Superior temporal gyrus (tissue), 1 donor: Measurements from ENCODE around the gene LARP6.

Experiments used
- DNase-seq: peaks from one replicate; pipeline ENCODE4 v3.0.0-alpha.2; 2016; ENCODE audit errors: extremely low spot score

Gene LARP6

DNA sequence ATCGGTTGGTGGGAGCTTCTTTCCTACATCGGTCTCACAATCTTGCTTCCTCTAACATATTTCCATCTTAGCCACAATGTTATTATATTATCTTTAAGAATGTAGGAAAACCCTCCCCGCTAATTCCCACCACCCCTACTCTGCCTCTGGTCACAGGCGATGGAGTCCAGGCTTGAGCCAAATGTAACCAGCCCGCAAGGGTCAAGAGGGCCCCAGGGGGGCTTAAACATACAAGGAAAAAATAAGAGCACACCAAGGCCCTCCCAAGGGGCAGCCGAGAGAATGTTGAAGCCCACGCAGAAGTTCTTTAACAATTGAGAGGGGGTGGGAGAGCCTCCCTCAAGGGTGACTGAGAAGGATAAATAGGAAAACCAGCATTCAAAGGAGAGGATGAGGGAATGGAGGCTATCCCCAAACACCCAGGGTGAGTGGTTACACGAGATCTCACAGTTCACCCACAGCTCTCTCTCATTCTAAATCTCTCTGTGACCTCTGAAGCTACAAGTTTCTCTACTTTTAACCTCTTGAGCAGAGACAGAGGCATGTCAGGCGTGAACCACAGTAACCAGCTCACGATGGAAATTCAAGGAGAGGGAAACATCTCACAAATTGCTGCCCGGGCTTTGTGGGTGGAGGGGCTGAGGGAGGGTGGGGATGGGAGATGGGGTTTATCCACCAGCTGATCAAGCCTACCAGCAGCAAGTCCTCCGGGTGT, 59.2 kb downstream of the LARP6 start:
- no peak for DNase-seq

DNA sequence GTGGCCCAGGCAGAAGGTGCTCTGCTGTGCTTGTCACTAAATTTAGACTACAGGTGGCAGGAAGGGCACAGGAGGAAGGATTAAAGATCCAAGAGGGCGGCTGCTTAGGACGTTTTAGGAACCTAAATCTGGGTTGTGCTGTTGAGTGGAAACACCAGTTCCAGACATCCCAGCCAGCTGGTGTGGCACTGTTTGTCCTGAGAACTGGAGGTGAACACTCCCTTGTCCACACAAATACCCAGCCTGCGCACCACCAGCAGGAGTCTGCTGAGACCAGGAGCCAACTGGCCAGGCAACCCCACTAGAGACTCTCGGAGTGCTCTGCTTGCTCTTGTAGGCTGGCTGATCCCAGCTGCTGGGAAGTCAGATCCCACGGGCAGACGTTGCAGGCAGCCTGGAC, 60.3 kb downstream of the LARP6 start:
- no peak for DNase-seq

DNA sequence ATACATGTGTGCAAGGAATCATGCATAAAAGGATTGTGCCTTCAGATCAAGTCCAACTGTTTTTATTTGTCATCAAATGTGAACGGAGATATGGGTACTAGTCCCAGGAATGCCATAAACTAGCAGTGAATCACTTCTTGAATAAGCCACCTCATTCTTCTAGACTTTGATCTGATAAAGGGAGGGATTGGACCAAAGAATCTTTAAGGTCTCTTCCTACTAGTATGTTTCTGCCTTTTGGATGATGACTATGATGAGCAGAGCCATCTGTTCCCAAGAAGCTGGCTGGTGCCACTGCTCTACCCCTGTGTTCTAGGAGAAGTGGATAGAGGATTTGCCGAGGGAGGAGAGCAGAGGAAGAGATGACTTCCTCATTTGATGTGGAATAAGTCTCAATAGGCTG, 61.8 kb downstream of the LARP6 start:
- no peak for DNase-seq

DNA sequence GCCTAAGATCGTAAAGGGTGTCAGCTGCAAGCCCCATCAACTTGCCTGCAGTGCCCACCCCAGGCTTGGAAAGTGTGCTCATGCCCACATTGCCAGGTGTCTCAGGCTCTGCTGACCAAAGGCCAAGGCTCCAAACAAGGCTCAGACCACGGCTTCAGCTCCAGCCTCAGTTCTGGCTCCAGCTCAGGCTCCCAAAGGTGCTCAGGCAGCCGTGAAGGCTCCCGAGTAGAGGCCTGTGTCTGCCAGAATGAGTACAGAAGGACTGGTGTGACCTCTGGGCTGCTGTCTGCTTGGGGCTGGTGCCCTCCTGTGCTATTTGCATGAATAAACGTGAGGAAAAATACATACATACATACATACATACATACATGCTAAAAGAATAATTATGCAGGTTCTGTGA, 62.7 kb downstream of the LARP6 start:
- DNase-seq: no peak

DNA sequence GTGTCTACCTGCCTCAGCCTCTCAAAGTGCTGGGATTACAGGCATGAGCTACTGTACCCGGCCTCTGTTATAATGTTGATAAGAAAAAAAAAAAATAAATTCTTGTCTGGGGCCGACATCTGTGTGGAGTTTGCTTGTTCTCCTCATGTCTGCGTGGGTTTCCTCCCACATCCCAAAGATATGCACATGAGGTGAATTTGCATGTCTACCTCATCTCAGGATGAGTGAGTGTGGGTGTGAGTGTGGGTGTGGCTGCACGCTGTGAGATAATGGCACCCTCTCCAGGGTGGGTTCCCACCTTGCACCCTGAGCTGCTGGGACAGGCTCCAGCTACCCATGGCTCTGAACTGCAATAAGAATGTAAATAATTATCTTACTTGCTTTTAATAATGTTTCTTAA, 64.7 kb downstream of the LARP6 start:
- DNase-seq: no peak

DNA sequence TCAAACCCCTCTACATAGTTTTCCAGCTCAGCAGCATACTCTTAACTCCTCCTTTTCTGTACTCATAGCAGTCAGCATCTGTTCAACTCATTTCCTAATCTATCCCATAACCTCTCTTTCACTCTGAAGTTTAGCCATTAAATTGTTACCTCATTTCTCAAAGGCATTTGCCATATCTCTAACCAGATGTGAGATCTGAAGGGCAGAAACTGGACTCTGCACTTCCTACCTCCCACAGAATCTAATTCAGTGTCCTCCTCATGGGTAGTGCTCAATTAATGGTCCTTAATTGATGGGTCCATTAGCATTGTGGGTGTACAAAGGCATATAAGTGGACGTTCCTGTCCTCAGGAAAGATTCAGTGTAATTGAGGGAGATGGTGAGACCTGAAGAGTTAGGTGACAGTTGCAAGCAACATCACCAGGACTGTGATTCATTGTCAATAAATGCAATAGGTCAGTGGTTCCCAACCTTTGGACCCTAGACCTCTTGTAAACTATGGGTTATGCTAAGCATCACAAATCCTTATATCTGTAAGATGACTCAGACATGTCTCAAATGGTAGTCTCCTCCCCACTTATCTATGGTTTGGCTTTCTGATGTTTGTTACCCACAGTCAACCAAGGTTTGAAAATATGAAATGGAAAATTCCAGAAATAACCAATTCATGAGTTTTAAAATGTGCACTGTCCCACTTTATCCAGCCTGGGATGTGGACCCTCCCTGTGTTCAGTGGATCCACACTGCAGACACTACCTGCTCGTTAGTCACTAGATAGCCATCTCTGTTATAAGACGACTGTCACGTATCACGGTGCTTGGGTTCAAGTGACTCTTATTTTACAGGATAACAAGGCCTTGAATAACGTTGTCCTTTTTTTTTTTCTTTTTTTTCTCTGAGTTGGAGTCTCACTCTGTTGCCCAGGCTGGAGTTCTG, 65.6 kb downstream of the LARP6 start:
- no peak for DNase-seq

DNA sequence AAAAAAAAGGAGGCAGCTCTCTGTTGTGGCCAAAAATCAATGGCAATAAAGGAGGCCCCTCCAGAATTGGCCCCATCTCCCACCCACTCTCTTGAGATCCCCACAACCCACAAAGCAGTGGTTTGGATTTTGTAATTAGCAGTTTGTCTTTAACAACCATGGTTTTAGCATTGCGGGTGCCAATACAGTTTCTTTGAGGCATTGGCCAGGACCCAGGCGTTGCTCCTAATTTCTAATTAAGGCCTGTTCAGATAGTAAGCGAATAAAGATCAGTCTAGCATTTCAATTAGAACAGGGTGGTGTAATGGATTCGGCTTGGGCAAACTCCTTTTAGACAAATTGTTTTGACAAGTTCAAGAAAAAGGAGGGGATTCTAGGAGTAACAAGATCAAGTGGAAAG, 67.0 kb downstream of the LARP6 start:
- no peak for DNase-seq

DNA sequence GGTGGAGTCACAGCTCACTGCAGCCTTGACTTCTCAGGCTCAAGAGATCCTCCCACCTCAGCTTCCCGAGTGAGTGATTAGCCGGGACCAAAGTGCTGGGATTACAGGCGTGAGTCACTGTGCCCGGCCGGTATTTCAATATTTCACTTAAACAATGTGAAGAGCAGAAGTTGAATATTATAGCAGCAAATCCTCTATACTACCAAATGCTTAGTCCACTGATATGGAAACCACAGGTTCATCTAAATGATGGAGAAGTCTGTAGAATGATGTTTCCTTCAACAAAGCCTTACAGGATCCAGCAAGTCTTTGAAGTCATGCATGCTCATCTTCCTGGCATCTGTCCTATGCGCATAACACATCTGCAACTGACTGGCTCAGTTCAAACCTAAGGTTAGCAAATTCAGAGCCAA, 70.3 kb downstream of the LARP6 start:
- no peak for DNase-seq

DNA sequence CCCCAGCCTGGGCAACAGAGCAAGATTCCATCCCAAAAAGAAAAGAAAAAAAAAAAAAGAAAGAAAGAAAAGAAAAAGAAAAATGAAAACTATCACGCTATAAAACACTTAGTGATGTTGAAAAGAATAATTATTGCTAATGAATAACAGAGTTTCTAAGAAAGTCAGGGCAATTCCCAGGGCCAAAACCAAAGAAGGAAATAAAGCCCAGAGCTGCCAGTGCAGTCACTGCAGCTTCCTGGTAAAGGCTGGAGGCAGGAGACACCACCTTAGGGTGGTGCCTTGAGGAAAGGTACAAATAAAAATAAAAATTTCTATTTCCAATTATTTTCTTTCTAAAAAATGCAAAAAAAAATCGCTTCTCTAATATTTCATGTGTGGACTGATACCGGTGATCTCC, 70.9 kb downstream of the LARP6 start:
- DNase-seq: no peak

DNA sequence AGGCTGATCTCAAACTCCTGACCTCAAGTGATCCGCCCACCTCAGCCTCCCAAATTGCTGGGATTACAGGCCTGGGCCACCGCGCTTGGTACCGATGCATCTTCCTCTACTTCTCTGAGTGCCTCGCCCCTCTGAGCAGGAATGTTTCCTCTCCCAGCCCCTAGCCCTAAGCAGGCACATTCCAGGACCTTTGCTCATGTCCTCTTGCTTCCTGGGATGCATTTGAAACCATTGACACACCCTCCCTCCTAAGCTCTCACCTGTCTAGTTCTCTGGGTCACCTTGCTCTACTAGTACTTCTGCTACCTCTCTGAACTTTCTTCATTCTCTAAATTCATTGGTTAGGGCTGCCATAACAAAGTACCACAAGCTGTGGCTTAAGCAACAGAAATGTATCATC, 72.7 kb downstream of the LARP6 start:
- DNase-seq: no peak
